Progenitor cell of endocrine pancreas (in vitro differentiated cells): Measurements from ENCODE around the gene IP6K1. TPM values are rescaled to one million over a fixed set of nuclear protein-coding genes. Genes with fewer than 3 reads are reported as not detected.

Experiments
- DNase-seq: peaks from one replicate; pipeline ENCODE4 v3.0.0; 2021; ENCODE audit warnings: low spot score; ENCODE audit not compliant: unreplicated experiment
- H3K27ac Mint-ChIP-seq: 2 replicates; pipeline ENCODE4 v1.8.0; 2021; ENCODE audit warnings: mild to moderate bottlenecking, moderate library complexity, mixed read lengths
- H3K27me3 Mint-ChIP-seq: 2 replicates; pipeline ENCODE4 v1.8.0; 2021; ENCODE audit warnings: mixed read lengths
- H3K36me3 Mint-ChIP-seq: 2 replicates; pipeline ENCODE4 v1.8.0; 2022; ENCODE audit warnings: mixed read lengths; ENCODE audit not compliant: insufficient read depth
- H3K4me1 Mint-ChIP-seq: 2 replicates; pipeline ENCODE4 v1.8.0; 2021; ENCODE audit warnings: low read depth, mixed read lengths
- H3K4me3 Mint-ChIP-seq: 2 replicates; pipeline ENCODE4 v1.8.0; 2021; ENCODE audit warnings: low read depth, mild to moderate bottlenecking, moderate library complexity, mixed read lengths
- H3K9me3 Mint-ChIP-seq: 2 replicates; pipeline ENCODE4 v1.8.0; 2021; ENCODE audit warnings: low read depth, mixed read lengths
- CTCF ChIP-seq: fragments of 200-600 bp; sonication (generic); IDR thresholded peaks from one replicate; pipeline ENCODE4 v1.5.0; 2021; ENCODE audit warnings: antibody characterized with exemption, mild to moderate bottlenecking; ENCODE audit not compliant: unreplicated experiment
- total RNA-seq: library from RNA; stranded (reverse); gene quantifications from 2 replicates; pipeline ENCODE4 v1.2.1, GENCODE V29; 2021

The IP6K1 gene
- total RNA-seq, 1 donor from 2014 or later: 46.3 TPM

GRCh38 chr3:49799105-49799504 lies 12.8 kb upstream of the IP6K1 start:
- Mint-ChIP-seq H3K36me3 (no peaks in the 10 kb centered on the region), H3K4me1 (peaks cover 4% of the 10 kb centered on the region), H3K27ac (no peak overlapping the region), H3K4me3 (no peak overlapping the region), H3K27me3 (peaks cover 32% of the 10 kb centered on the region), H3K9me3 (no peaks in the 10 kb centered on the region)
- no peak for TF ChIP-seq CTCF
- DNase-seq: no peak

- no peaks in the 10 kb centered on the region for H3K36me3 Mint-ChIP-seq
- H3K9me3 Mint-ChIP-seq: no peaks in the 10 kb centered on the region
- no peak overlapping the region for H3K4me3 Mint-ChIP-seq
- TF ChIP-seq CTCF: no peak
- no peak for DNase-seq
- H3K27me3 Mint-ChIP-seq: peaks cover 12% of the 10 kb centered on the region
- H3K27ac Mint-ChIP-seq: no peak overlapping the region
- H3K4me1 Mint-ChIP-seq: no peaks in the 10 kb centered on the region
These were observed 8.9 kb upstream of the IP6K1 start for GRCh38 chr3:49794926-49795905.

- no peak overlapping the region for H3K4me3 Mint-ChIP-seq
- DNase-seq: no peak
- no peak overlapping the region for H3K27ac Mint-ChIP-seq
- no peak for TF ChIP-seq CTCF
- H3K27me3 Mint-ChIP-seq: peaks cover 12% of the 10 kb centered on the region
- H3K36me3 Mint-ChIP-seq: no peaks in the 10 kb centered on the region
- H3K9me3 Mint-ChIP-seq: no peaks in the 10 kb centered on the region
- H3K4me1 Mint-ChIP-seq: no peaks in the 10 kb centered on the region
These were observed 8.1 kb upstream of the IP6K1 start for GRCh38 chr3:49794431-49794830.

GRCh38 chr3:49793486-49794085 lies 7.2 kb upstream of the IP6K1 start:
- DNase-seq: no peak
- no peak for TF ChIP-seq CTCF
- H3K27me3 Mint-ChIP-seq: peaks cover 12% of the 10 kb centered on the region
- H3K9me3 Mint-ChIP-seq: no peaks in the 10 kb centered on the region
- H3K27ac Mint-ChIP-seq: no peak overlapping the region
- no peak overlapping the region for H3K4me3 Mint-ChIP-seq
- no peaks in the 10 kb centered on the region for H3K36me3 Mint-ChIP-seq
- no peaks in the 10 kb centered on the region for H3K4me1 Mint-ChIP-seq

GRCh38 chr3:49792371-49793150 lies 6.2 kb upstream of the IP6K1 start:
- Mint-ChIP-seq H3K4me3 (no peak overlapping the region), H3K36me3 (no peaks in the 10 kb centered on the region), H3K27ac (no peak overlapping the region), H3K9me3 (no peaks in the 10 kb centered on the region), H3K4me1 (no peaks in the 10 kb centered on the region), H3K27me3 (peaks cover 12% of the 10 kb centered on the region)
- no peak for DNase-seq
- TF ChIP-seq CTCF: no peak
